ENCODE measurements around the gene NOC2L.
"Not testable (repeated sequence)": the region's sequence is repeated elsewhere in the genome, so short reads cannot be mapped to it uniquely, and the experiment has no call there.

The NOC2L gene

DNA sequence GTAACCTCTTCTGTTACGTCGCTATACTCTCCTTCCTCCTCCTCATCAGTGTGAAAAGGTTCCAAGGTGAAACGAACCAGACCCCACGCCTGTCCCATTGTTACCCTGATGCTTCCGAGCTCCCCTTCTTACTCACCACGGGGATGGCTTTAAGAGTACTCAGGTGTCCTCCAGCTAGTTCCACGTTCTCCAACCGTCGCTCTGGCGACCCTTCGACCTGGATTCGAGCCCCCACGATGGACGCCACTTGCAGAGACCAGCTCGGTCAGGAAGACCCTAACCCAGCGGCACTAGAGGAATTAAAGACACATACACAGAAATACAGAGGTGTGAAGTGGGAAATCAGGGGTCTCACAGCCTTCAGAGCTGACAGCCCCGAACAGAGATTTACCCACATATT lies 61.1 kb downstream of the NOC2L start:
- not testable (repeated sequence) for DNase-seq

DNA sequence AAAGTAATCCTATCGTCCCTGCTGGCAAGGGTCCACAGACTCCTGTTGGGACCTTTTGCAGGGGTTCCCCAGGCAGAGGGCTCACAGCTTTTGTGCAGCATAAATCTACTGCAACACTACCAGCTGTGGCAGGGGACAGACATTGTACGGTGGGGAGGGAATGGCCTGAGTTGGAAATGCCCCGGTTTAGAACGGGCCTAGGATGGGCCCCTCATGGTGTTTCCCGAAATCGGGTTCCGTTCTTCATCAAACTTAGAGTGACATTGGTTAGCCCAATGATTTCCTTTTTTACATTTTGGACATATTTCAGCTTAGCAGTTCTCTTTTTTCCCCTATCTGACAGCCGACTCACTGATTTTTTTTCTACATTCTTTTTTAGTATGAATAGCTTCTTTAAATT lies 61.8 kb downstream of the NOC2L start:
- DNase-seq = no peak

Measured in activated T-cell treated with anti-CD3 and anti-CD28 coated beads, Interleukin-2, amount 50 U/mL, for 48 hours (primary cell).